Measurements from ENCODE around the gene PRPF39. TPM values are rescaled to one million over a fixed set of nuclear protein-coding genes. Genes with fewer than 3 reads are reported as not detected.
"Not testable (repeated sequence)": the region's sequence is repeated elsewhere in the genome, so short reads cannot be mapped to it uniquely, and the experiment has no call there.

PRPF39 gene
- total RNA-seq, 4 donors from 2014 or later: 11.7 to 33.6 (median 16.8) TPM

DNA sequence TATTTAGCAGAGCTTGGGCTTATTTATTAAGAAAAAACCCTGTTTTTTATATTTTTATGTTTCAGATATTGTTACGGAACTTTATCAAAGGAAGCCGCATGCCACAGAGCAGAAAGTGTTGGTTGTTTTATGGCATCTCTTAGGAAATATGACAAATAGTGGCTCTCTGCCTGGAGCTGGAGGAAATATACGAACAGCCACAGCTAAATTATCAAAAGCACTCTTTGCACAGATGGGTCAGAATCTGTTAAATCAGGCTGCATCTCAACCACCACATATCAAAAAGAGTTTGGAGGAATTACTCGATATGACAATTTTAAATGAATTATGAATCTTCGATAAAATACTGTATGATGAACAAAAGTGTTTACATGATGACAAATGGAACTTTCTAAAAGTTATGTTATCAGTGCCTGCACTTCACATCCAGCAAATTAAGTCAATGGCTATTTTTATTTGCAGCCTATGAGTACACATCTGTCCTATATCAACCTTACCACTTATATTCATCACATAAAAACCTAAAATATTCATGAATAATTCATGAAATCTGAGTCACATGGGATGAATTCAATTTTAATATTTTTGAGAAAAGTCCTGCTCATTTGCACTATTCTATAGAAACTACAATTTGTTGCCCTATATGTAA, 10.6 kb upstream of the PRPF39 start:
- intact Hi-C loops (cut with DNase I): no loop called here
- H3K27ac ChIP-seq (replicated peaks in 1 of 4): no peak overlapping the region
- no peaks in the 10 kb centered on the region for H3K9me3 ChIP-seq
- TF ChIP-seq, protein P1, sequence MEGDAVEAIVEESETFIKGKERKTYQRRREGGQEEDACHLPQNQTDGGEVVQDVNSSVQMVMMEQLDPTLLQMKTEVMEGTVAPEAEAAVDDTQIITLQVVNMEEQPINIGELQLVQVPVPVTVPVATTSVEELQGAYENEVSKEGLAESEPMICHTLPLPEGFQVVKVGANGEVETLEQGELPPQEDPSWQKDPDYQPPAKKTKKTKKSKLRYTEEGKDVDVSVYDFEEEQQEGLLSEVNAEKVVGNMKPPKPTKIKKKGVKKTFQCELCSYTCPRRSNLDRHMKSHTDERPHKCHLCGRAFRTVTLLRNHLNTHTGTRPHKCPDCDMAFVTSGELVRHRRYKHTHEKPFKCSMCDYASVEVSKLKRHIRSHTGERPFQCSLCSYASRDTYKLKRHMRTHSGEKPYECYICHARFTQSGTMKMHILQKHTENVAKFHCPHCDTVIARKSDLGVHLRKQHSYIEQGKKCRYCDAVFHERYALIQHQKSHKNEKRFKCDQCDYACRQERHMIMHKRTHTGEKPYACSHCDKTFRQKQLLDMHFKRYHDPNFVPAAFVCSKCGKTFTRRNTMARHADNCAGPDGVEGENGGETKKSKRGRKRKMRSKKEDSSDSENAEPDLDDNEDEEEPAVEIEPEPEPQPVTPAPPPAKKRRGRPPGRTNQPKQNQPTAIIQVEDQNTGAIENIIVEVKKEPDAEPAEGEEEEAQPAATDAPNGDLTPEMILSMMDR (IDR thresholded peaks at IDR 0.05): no peak
- no peak for TF ChIP-seq POLR2AphosphoS5 (IDR thresholded peaks at IDR 0.05)
- no peak for TF ChIP-seq EP300 (IDR thresholded peaks at IDR 0.05)
- no peak for TF ChIP-seq POLR2A (IDR thresholded peaks at IDR 0.05; ENCODE audit: low read depth)
- H3K36me3 ChIP-seq: peaks cover 0 to 31% (median 8%) of the 10 kb centered on the region in 4 donors
- H3K4me1 ChIP-seq: no peaks in the 10 kb centered on the region
- 85% methylated on average over 5 of the region's 5 CpGs for WGBS
- H3K4me3 ChIP-seq: no peak overlapping the region
- no peaks in the 10 kb centered on the region for H3K27me3 ChIP-seq
- no peak for DNase-seq (ENCODE audit: extremely low spot score)

DNA sequence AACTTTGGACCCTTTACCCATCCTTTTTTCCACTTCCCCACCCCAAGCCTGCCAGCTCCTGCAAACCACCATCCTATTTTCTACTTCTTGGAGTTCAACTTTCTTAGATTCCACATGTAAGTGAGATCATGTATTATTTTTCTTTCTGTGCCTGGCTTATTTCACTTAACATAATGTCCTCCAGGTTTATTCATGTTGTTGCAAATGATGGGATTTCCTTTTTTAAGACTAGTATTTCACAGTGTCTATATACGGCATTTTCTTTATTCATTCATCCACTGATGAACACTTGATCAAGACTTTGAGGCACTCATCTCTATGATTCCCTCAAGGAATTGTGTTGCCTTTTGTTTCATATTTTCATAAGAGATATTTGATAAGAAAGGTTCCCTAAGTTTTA, 5.6 kb upstream of the PRPF39 start:
- H3K4me3 ChIP-seq: no peak overlapping the region
- no peaks in the 10 kb centered on the region for H3K27me3 ChIP-seq
- intact Hi-C loops (cut with DNase I): no loop called here
- H3K9me3 ChIP-seq: no peaks in the 10 kb centered on the region
- no peak for DNase-seq (ENCODE audit: extremely low spot score)
- peaks cover 1 to 3% (median 2%) of the 10 kb centered on the region in 4 donors for H3K4me1 ChIP-seq
- no peak overlapping the region for H3K27ac ChIP-seq (replicated peaks in 1 of 4)
- peaks cover 0 to 5% (median 0%) of the 10 kb centered on the region in 4 donors for H3K36me3 ChIP-seq
- 74% methylated on average over 1 of the region's 1 CpG for WGBS
- TF ChIP-seq, protein P1 (IDR thresholded peaks at IDR 0.05): no peak
- no peak for TF ChIP-seq POLR2AphosphoS5 (IDR thresholded peaks at IDR 0.05)
- TF ChIP-seq EP300 (IDR thresholded peaks at IDR 0.05): no peak
- TF ChIP-seq POLR2A (IDR thresholded peaks at IDR 0.05; ENCODE audit: low read depth): no peak

DNA sequence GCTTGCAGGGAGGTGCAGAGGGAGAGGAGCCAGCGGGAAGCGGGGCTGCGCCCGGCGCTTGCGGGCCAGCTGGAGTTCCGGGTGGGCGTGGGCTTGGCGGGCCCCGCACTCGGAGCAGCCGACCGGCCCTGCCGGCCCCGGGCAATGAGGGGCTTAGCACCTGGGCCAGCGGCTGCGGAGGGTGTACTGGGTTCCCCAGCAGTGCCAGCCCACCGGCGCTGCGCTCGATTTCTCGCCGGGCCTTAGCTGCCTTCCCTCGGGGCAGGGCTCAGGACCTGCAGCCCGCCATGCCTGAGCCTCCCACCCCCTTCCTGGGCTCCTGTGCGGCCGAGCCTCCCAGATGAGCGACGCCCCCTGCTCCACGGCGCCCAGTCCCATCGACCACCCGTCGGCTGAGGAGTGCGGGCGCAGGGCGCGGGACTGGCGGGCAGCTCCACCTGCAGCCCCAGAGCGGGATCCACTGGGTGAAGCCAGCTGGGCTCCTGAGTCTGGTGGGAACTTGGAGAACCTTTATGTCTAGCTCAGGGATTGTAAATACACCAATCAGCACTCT, 3.4 kb upstream of the PRPF39 start:
- not testable (repeated sequence) for H3K4me3 ChIP-seq; H3K9me3 ChIP-seq; H3K27ac ChIP-seq (replicated peaks in 1 of 4); H3K36me3 ChIP-seq; DNase-seq (ENCODE audit: extremely low spot score); H3K27me3 ChIP-seq
- intact Hi-C loops (cut with DNase I): loop anchor here (5.0 to 10.0 kb wide), 3 partner anchors 52 to 166 kb away; partner anchors contain the start of genes FKBP3, KLHL28 and TOGARAM1
- WGBS: over 99% methylated on average over 17 of the region's 40 CpGs
- H3K4me1 ChIP-seq: peaks cover 8 to 15% (median 14%) of the 10 kb centered on the region in 4 donors

DNA sequence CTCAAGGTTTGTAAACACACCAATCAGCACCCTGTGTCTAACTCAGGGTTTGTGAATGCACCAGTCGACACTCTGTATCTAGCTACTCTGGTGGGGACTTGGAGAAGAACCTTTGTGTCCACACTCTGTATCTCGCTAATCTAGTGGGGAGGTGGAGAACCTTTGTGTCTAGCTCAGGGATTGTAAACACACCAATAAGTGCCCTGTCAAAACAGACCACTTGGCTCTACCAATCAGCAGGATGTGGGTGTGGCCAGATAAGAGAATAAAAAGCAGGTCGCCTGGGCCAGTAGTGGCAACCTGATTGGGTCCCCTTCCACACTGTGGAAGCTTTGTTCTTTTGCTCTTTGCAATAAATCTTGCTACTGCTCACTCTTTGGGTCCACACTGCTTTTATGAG, 2.8 kb upstream of the PRPF39 start:
- H3K27ac ChIP-seq (replicated peaks in 1 of 4); H3K27me3 ChIP-seq; DNase-seq (ENCODE audit: extremely low spot score); H3K9me3 ChIP-seq; H3K36me3 ChIP-seq; H3K4me3 ChIP-seq: not testable (repeated sequence)
- 87% methylated on average over 3 of the region's 3 CpGs for WGBS
- peaks cover 11 to 21% (median 20%) of the 10 kb centered on the region in 4 donors for H3K4me1 ChIP-seq
- intact Hi-C loops (cut with DNase I): loop anchor here (5.0 to 10.0 kb wide), 3 partner anchors 51 to 166 kb away; partner anchors contain the start of genes FKBP3, KLHL28 and TOGARAM1

DNA sequence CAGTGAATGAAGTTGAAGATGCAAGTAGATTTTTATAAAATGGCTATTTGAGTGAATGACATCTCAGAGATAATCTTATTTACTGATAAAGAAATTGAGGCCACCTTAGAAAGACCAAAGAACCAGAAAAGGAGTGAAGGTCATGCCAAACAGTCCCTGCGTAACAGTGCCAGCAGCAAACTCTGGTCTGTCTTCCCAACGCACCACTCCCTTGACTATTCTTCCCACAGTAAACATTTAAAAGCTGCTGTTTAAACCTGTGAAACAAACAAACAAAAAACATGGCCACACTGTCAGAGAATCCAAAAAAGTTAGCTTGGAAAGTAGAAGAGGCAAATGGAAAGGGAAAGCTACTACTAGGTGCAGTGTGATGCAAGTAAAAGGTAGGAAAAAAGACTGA, 1.5 kb upstream of the PRPF39 start:
- WGBS: 93% methylated on average over 2 of the region's 2 CpGs
- intact Hi-C loops (cut with DNase I): loop anchor here (5.0 to 10.0 kb wide), 3 partner anchors 50 to 168 kb away; partner anchors contain the start of genes FKBP3, KLHL28 and TOGARAM1
- DNase-seq (ENCODE audit: extremely low spot score): no peak

More for the DNA sequence above, 1.5 kb upstream of the PRPF39 start:
- Histone ChIP-seq H3K27me3 (no peaks in the 10 kb centered on the region), H3K4me1 (peaks cover 11 to 35% (median 33%) of the 10 kb centered on the region in 4 donors), H3K36me3 (no peaks in the 10 kb centered on the region), H3K4me3 (no peak overlapping the region), H3K27ac (replicated peaks in 1 of 4) (no peak overlapping the region), H3K9me3 (no peaks in the 10 kb centered on the region)
- no peak for TF ChIP-seq POLR2A (IDR thresholded peaks at IDR 0.05; ENCODE audit: low read depth)
- no peak for TF ChIP-seq POLR2AphosphoS5 (IDR thresholded peaks at IDR 0.05)
- TF ChIP-seq EP300 (IDR thresholded peaks at IDR 0.05): no peak
- TF ChIP-seq, protein P1 (IDR thresholded peaks at IDR 0.05): no peak

All from esophagus muscularis mucosa (tissue), 4 donors.